Body of pancreas (tissue), 4 donors: ENCODE results near the gene KIT. TPM values are rescaled to one million over a fixed set of nuclear protein-coding genes. Genes with fewer than 3 reads are reported as not detected.

Experiments used
- ATAC-seq: fragments of 150-250 bp; one replicate; pipeline ENCODE4 v1.9.1; 2016
- DNase-seq, 4 donors: peaks; one replicate each; pipeline ENCODE4 v3.0.0-alpha.2; 2019
- H3K27ac ChIP-seq, 4 donors: fragments of 200-600 bp; sonication (generic); 1 replicate in 3 of 4; 2 replicates in 1 of 4; pipeline versions ENCODE4 v1.5.1 to v1.6.1; 2016 to 2019; ENCODE audit warnings: mild to moderate bottlenecking in 1 of 4, mixed read lengths in 1 of 4, moderate library complexity in 1 of 4
- H3K27me3 ChIP-seq, 2 donors: fragments of 200-600 bp; sonication (generic); one replicate each; pipeline ENCODE4 v1.6.0; 2016; ENCODE audit warnings: mild to moderate bottlenecking in 1 of 2
- H3K36me3 ChIP-seq, 2 donors: fragments of 200-600 bp; sonication (generic); replicated peaks in 1 of 2; 2 replicates each; pipeline ENCODE4 v1.5.1; 2016; ENCODE audit warnings: low read depth in 2 of 2; ENCODE audit not compliant: insufficient read depth in 1 of 2
- H3K4me1 ChIP-seq: fragments of 200-600 bp; sonication (generic); one replicate; pipeline ENCODE4 v1.6.0; 2016
- H3K4me3 ChIP-seq, 2 donors: fragments of 200-600 bp; sonication (generic); 1 replicate in 1 of 2; 2 replicates in 1 of 2; pipeline ENCODE4 v1.5.1; 2016 to 2019
- H3K9me3 ChIP-seq, 3 donors: fragments of 200-600 bp; sonication (generic); 1 replicate in 2 of 3; 2 replicates in 1 of 3; pipeline ENCODE4 v1.5.1; 2016
- POLR2A ChIP-seq, 3 donors: fragments of 450-650 bp; IDR thresholded peaks; one replicate each; pipeline ENCODE4 v1.6.1; 2016; ENCODE audit warnings: antibody characterized with exemption in 3 of 3, mild to moderate bottlenecking in 2 of 3
- WGBS, 2 donors: methylation state at CpG; one replicate each; pipeline ENCODE4 v1.1.5; 2017; 5-methylcytosine and 5-hydroxymethylcytosine counted together
- intact Hi-C: fragments of 100-400 bp; cut with DNase I; formaldehyde crosslinking; loops from one replicate; pipeline ENCODE4 v1.15.1; 2023
- total RNA-seq, 2 donors: library from RNA; depleted of rRNA; stranded (reverse); fragments of >200 nt; gene quantifications; one replicate each; pipeline ENCODE4 v1.1.0, GENCODE V29; 2016
- TF ChIP-seq, protein P1 (sequence below), 7 experiments: fragments of 450-650 bp in 4 of 7; fragments of 200-600 bp in 3 of 7; sonication (generic) in 3 of 7; IDR thresholded peaks; one replicate each; pipeline ENCODE4 v1.5.1; 2016 to 2019; ENCODE audit warnings: antibody characterized with exemption in 7 of 7

Gene KIT
- total RNA-seq, 2 donors from 2014 or later = 2.1 to 4.0 TPM

DNA sequence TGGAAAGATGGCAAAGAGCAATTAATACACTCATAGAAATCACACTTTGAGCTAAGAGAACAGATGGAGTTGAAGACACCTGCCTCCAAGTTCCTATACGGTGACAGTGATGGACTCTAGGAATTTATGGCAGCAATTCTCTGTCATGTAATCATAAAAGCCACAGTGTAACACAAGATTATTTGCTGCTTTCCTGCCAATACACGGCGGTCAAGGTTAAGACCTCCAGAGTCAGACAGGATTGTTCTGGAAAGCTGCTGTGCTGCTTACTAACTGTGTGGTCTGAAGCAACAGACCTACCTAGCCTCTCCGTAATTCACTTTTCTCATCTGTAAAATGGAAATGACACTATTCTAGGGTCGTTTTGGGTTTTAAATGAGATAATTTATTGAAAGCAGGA is 14.6 kb upstream of the KIT start:
- H3K4me3 ChIP-seq = no peak overlapping the region
- no peak overlapping the region for H3K27ac ChIP-seq
- DNase-seq (no peak), ATAC-seq (no peak)
- intact Hi-C loops = no loop called here
- no peaks in the 10 kb centered on the region for H3K36me3 ChIP-seq
- H3K4me1 ChIP-seq = no peaks in the 10 kb centered on the region
- H3K9me3 ChIP-seq = no peaks in the 10 kb centered on the region
- TF ChIP-seq, protein P1, sequence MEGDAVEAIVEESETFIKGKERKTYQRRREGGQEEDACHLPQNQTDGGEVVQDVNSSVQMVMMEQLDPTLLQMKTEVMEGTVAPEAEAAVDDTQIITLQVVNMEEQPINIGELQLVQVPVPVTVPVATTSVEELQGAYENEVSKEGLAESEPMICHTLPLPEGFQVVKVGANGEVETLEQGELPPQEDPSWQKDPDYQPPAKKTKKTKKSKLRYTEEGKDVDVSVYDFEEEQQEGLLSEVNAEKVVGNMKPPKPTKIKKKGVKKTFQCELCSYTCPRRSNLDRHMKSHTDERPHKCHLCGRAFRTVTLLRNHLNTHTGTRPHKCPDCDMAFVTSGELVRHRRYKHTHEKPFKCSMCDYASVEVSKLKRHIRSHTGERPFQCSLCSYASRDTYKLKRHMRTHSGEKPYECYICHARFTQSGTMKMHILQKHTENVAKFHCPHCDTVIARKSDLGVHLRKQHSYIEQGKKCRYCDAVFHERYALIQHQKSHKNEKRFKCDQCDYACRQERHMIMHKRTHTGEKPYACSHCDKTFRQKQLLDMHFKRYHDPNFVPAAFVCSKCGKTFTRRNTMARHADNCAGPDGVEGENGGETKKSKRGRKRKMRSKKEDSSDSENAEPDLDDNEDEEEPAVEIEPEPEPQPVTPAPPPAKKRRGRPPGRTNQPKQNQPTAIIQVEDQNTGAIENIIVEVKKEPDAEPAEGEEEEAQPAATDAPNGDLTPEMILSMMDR (IDR thresholded peaks at IDR 0.05) = no peak
- TF ChIP-seq POLR2A (IDR thresholded peaks at IDR 0.05) = no peak
- WGBS, 2 donors = 46 to 53% methylated on average over 5 of the region's 5 CpGs
- H3K27me3 ChIP-seq = no peaks in the 10 kb centered on the region

DNA sequence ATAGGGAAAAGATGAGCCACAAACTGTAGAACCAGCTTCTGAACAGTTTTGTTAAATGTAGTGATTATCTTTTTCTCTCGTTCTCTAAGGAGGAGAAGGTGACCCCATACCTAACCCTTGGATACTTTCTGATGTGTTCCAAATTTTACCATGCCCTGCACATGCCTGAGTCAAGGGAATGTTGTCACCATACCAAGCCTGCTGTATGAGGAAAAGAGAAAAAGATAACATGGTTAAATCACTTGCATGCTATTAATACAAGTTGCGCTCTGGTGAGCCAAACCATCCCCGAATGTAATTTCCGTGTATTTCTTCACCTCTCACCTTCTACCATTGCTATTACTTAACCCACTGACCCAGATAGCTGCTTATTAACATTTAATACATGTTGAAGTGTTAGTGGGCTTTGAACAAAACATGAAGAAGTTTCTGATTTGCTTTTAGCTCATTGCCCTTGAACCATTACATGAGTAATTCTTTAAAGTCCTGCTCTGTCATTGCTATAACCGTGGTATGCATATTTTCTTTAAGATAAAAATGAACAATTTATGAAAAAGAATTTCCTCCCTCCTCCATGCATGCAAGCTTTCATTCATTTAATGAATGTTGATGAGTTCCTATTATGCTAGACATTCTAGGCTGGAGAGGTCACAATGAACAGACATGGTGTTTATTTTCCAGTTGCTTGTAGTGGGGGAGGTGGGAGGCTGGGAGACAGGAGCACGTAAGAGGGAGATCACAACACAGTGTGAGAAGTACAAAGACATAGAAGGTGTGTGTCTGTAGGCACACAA is 13.6 kb upstream of the KIT start:
- Histone ChIP-seq H3K4me3 (no peak overlapping the region), H3K27ac (no peak overlapping the region), H3K9me3 (no peaks in the 10 kb centered on the region), H3K4me1 (no peaks in the 10 kb centered on the region), H3K27me3 (no peaks in the 10 kb centered on the region), H3K36me3 (no peaks in the 10 kb centered on the region)
- ATAC-seq (no peak), DNase-seq (no peak)
- WGBS, 2 donors = 59 to 73% methylated on average over 6 of the region's 6 CpGs
- TF ChIP-seq, protein P1 (IDR thresholded peaks at IDR 0.05) = no peak
- no peak for TF ChIP-seq POLR2A (IDR thresholded peaks at IDR 0.05)
- intact Hi-C loops = no loop called here

DNA sequence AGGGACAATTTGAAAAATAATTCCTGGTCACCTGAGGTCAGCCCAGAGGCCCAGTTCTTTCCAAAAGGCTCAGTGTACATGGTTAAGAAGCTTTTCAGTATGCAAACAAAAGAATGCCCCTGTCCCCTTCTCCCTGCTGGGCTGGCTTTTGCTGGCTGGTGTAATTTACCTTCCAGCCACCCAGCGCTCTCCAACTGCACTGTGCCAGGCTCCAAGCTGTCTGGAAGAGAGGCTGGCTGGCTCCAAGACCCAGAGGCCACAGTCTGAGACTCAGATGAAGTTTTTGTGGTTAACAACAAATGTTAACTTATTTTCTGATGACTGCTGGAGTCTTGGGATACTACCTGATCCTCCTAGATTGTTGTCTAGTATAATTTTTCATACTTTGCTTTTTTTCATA is 11.9 kb upstream of the KIT start:
- DNase-seq (no peak), ATAC-seq (no peak)
- Histone ChIP-seq H3K36me3 (no peaks in the 10 kb centered on the region), H3K4me1 (no peaks in the 10 kb centered on the region), H3K27ac (no peak overlapping the region), H3K27me3 (no peaks in the 10 kb centered on the region), H3K9me3 (no peaks in the 10 kb centered on the region), H3K4me3 (no peak overlapping the region)
- intact Hi-C loops = no loop called here
- TF ChIP-seq, protein P1 (IDR thresholded peaks at IDR 0.05) = no peak
- TF ChIP-seq POLR2A (IDR thresholded peaks at IDR 0.05) = no peak
- WGBS, 2 donors = 86 to 93% methylated on average over 1 of the region's 1 CpG

DNA sequence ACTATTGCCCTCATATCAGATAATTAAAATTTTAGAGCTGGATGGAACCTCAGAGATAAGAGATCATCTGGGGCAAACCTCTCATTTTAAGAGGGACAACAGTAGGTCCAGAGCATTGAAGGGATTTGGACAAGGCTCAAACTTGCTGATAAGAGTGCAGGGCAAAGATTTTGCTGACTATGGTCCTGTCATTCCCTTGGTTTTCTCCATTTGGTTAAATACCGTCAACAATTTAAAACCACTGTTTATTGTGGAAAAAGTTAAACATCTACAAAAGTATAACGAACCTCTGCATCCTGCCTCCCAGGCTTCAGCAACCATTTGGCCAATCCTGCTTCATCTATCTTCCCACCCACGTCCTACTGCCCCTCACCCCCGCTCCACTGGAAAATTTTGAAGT is 10.7 kb upstream of the KIT start:
- 49 to 53% methylated on average over 4 of the region's 4 CpGs for WGBS, 2 donors
- H3K9me3 ChIP-seq = no peaks in the 10 kb centered on the region
- H3K4me3 ChIP-seq = no peak overlapping the region
- H3K27ac ChIP-seq = no peak overlapping the region
- DNase-seq (no peak), ATAC-seq (no peak)
- no peaks in the 10 kb centered on the region for H3K36me3 ChIP-seq
- intact Hi-C loops = no loop called here
- no peak for TF ChIP-seq POLR2A (IDR thresholded peaks at IDR 0.05)
- TF ChIP-seq, protein P1 (IDR thresholded peaks at IDR 0.05) = no peak
- H3K4me1 ChIP-seq = no peaks in the 10 kb centered on the region
- H3K27me3 ChIP-seq = no peaks in the 10 kb centered on the region

DNA sequence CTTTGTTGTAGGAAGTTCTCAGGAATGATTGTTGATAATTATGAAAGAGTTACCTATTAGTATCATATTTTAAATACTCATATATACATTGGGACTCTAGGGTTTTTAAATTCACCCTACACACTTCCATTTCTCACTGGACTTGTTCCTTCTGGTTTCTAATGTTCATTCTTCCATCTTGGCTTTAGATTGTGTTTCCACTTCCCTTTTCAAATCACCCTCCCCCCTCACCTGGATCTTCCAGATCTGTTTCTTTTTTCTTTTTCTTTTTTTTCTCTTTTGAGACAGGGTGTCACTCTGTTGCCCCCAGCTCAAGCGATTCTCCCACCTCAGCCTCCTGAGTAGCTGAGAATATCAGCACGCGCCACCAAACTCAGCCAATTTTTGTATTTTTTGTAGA is 6.7 kb upstream of the KIT start:
- Histone ChIP-seq H3K4me3 (no peak overlapping the region), H3K9me3 (no peaks in the 10 kb centered on the region), H3K27ac (no peak overlapping the region), H3K4me1 (no peaks in the 10 kb centered on the region), H3K36me3 (no peaks in the 10 kb centered on the region), H3K27me3 (no peaks in the 10 kb centered on the region)
- intact Hi-C loops = no loop called here
- TF ChIP-seq POLR2A (IDR thresholded peaks at IDR 0.05) = no peak
- TF ChIP-seq, protein P1 (IDR thresholded peaks at IDR 0.05) = no peak
- ATAC-seq = no peak
- WGBS, 2 donors = 92 to 99% methylated on average over 3 of the region's 3 CpGs
- no peak for DNase-seq
